Limb (tissue), 2 donors: ENCODE results near the gene PRKRIP1.
A peak's percentile ranks its signal among the peaks of the same experiment; 100 is the strongest.
"Not testable (repeated sequence)": the region's sequence is repeated elsewhere in the genome, so short reads cannot be mapped to it uniquely, and the experiment has no call there.

Experiments used
- DNase-seq, 2 donors: peaks; one replicate each; pipeline ENCODE4 v3.0.0-alpha.2; 2016; ENCODE audit errors: extremely low spot score in 2 of 2

The PRKRIP1 gene

DNA sequence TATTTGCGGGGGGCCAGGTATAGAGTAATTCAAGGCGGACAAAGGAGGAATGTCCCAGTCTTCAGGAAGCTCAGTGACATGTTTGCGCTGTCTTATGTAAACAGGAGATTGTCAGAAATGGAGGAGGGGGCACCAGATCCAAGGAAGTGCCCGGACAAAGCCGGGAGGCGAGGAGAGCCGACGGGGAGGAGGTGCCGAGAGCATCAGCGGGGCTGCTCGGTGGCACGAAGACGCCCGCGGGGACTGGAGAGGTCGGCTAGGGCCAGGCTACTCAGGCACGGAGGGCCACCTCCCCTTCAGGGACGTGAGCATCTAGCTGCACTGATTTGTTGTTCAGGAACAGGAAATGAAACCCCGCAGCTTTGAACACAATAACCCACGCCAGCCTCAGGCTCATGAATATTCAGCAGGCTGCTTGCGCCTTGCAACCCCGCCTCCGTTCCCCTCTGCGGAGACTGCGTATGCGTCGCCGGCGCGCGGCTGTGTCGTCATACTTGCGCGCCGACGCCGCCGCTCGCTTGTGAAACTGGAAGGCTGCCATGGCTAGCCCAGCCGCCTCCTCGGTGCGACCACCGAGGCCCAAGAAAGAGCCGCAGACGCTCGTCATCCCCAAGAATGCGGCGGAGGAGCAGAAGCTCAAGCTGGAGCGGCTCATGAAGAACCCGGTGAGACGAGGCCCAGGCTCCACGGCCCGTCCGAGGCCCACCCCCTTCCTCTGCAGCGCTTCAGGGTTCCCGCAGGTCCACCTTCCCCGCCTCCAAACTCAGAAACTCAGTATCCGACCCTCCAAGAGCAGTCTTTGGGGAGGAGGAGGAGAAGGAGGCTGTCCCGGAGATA is at the start of gene PRKRIP1:
Gene PRKRIP1, plus strand, starts transcription at position 491 of the 837 bp plus-strand sequence. Its CDS starts 49 bp downstream, at position 540.
- DNase-seq: peak; percentile 91 to 92

GRCh38 chr7:102346983-102347382 is 49.2 kb upstream of the PRKRIP1 start:
- not testable (repeated sequence) for DNase-seq

DNA sequence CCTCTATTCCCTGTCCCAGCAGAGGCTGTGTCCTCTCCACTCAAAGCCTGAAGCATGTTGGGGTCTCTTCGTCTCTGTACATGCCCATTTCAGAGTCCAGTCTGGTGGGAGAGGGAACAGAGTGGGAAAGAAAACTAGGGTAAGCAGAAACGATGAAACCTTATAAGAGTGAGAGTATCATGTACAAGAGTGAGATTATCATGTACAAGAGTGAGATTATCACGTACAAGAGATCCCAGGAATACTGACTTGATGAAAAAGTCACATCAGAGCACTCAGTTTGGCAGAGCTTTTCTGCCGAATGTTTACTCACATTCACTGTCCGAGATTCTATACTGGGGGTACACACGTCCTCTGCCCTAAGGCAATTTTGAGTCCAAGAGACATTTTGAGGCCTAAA is 39.8 kb upstream of the PRKRIP1 start, which contains the start of gene SPDYE6:
Gene SPDYE6, minus strand, starts transcription at position 101 of the 400 bp plus-strand sequence. CDS start 421 bp downstream, outside the sequence.
- not testable (repeated sequence) for DNase-seq

GRCh38 chr7:102363549-102364393 is 32.4 kb upstream of the PRKRIP1 start:
- peak; percentile 94 to 96 for DNase-seq

DNA sequence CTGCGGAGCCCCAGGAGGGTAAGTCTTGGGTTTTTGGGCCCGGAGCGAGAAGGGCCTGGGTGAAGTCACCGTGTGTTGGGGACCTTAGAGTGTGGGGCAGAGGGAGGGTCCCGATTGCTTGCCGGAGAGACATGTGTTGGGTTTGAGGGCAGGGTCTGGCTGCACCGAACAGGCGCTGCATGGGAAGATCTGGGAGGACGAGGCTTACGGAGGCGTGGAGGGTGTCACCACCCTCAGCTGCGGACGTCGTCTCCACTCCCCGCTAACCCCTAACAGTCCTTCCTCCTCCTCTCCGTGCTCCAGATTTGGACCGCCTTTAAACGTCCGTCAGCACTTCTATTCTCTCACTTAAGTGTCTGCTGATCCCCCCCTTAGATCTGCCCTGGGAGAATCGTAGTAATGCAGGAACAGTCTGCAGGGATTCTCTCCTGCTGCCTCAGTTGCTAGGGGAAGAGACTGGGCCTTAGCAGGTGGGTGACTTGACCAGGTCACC is 31.7 kb upstream of the PRKRIP1 start:
- not testable (repeated sequence) for DNase-seq

- not testable (repeated sequence) for DNase-seq
Observed at GRCh38 chr7:102365390-102365789, 30.8 kb upstream of the PRKRIP1 start.

- DNase-seq: not testable (repeated sequence)
Observed at GRCh38 chr7:102370038-102370437, 26.1 kb upstream of the PRKRIP1 start.

DNA sequence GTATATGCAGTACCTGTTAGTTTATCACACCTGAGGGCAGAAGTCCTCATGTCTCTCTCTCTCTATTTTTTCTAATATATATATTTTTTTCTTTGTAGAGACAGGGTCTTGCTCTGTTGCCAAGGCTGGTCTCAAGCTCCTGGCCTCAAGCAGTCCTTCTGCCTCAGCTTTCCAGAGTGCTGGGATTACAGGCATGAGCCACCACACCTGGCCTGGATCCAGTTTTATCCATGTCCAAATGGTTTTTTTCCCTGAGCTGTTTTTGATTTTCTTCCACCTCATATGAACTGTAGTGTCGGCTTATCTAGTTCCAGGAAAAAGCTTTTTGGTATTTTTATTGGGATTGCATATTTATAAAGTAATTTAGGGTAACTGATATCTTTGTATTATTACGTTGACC is 23.4 kb upstream of the PRKRIP1 start:
- not testable (repeated sequence) for DNase-seq

DNA sequence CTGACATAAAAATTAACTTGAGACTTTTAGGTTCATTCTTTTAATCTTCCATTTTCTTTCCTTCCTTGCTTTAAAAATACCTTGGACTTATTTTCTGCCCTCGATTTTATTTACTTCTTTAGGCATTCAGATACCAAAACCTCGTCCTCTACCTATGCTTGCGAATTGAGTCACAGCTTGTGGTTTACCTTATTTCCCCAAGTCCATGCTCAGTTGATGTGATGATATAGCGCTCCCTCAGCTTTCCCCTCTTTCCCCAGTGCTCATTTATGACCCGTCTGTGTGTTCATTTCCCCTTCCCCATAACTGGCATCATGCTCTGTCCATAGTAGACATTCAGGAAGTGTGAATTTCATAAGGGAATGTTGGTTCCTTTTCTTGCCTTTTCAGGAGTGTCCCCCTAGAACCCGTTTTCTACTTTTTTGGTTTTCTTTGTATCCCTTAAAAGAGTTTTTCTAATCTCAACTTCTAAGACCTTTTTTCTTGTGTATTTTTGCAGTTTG is 19.1 kb upstream of the PRKRIP1 start:
- DNase-seq: no peak

GRCh38 chr7:102380837-102381236 is 15.3 kb upstream of the PRKRIP1 start:
- not testable (repeated sequence) for DNase-seq

- DNase-seq: not testable (repeated sequence)
Observed at GRCh38 chr7:102381696-102382425, 14.3 kb upstream of the PRKRIP1 start.

DNA sequence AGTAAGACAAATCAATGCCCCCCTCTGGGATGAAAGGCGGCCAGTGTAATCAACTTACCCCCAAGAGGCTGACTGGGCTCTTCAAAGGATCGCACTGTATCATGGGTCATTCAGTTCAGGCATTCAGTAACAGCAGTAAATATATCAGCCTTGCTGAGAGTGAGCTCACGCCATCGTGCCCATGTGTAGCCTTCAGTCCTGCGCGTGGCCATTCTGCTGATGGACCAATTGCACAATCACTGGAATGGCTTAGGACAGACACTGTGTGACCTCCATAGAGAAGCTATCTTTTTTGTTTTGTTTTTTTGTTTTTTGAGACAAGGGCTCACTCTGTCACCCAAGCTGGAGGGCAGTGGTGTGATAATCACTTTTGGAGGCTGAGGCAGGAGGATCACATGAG is 9.1 kb upstream of the PRKRIP1 start:
- DNase-seq: no peak

DNA sequence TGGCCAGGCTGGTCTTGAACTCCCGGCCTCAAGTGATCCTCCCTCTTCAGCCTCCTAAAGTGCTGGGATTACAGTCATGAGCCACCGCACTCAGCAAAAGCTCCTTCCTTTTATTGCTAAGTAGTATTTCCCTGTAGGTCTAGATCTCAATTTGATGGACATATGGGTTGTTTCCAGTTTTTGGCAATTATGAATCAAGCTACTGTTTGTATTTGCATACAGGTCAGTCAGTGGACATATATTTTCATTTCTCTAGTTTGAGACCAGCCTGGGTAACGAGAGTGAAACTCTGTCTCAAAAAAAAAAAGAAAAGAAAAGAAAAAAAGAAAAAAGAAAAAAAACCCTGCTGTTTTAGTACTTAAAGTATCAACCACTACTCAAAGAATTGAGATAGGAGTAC is 6.4 kb upstream of the PRKRIP1 start:
- no peak for DNase-seq

GRCh38 chr7:102390697-102391484 is 5.3 kb upstream of the PRKRIP1 start:
- peak; percentile 72 to 86 for DNase-seq

GRCh38 chr7:102392330-102392729 is 3.8 kb upstream of the PRKRIP1 start:
- no peak for DNase-seq

DNA sequence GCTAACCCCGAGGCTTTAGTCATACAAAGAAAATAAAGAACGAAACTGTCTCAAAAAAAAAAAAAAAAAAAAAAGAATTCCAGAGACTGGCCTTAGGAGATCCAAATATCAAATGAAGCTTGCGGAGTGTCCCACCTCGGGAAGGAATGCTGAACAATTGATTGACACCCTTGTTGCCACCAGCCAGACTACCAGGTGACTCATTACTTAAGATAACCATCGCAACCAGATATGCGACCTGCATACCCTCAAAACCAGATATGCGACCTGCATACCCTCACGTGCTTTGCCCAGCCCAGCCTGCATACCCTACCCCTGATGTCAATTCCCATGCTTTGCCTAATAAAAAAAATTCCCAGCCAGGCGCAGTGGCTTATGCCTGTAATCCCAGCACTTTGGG is 2.7 kb upstream of the PRKRIP1 start:
- DNase-seq: no peak

DNA sequence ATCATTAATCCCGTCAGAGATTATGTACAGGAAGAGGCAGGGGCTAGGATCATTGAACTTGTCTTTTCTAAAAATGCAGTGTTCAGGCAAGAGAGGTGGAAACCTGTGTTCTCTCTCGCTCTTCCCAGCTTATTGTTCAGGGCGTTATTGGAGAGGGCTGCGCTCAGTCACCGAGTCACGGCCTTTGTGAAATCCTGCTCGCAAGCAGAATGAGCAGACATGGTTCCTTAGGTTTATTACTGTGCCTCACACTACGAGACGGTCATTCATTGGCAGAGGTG is 631 bp upstream of the PRKRIP1 start:
- DNase-seq: no peak

DNA sequence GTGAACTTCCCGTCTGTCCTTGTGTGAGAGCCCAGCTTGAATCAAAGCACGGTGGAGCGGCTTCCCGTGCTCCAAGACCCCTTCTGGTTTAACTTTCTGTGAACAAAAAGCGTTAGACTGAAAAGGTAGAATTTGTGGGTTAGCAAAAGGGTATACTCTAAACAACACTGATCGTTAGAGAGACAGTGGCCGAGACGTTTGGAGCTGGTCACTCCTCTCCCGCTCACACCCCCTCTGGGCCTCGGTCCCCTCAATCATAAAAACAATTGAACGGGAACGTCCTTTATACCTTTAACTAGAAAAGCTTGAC is 502 bp downstream of the PRKRIP1 start:
- no peak for DNase-seq

DNA sequence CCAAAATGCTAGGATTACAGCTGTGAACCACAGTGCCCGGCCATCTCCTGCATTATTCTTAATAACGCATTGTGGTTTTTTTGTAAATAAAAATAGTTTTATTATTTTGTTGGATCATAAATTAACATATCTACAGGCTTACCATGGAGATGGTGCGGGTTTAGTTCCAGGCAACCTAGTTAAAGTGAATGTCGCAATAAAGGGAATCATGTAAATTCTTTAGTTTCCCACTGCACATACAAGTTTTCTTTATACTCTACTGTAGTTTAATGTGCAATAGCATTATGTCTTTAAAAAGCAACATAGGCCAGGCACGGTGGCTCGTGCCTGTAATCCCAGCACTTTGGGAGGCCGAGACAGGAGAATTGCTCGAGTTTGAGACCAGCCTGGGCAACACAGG is 2.4 kb downstream of the PRKRIP1 start:
- no peak for DNase-seq

DNA sequence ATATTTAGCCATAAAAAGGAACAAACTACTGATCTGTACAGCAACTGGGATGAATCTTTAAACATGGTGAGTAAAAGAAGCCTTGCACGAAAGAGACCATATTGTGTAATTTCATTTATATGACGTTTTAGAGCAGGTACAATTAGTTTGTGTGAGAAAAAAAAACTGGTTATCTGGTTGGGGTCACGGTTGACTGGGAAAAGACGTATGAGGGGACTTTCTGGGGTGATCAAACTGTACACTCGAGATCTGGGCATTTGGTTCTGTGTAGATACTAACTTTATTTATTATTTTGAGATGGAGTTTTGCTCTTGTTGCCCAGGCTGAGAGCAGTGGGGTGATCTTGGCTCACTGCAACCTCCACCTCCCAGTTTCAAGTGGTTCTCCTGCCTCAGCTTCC is 4.2 kb downstream of the PRKRIP1 start:
- DNase-seq: no peak

GRCh38 chr7:102403563-102403962 is 7.4 kb downstream of the PRKRIP1 start:
- no peak for DNase-seq
